Adrenal gland (tissue), 12 donors: ENCODE measurements around the gene APLP1. TPM values are rescaled to one million over a fixed set of nuclear protein-coding genes. Genes with fewer than 3 reads are reported as not detected.
"Not testable (repeated sequence)": the region's sequence is repeated elsewhere in the genome, so short reads cannot be mapped to it uniquely, and the experiment has no call there.

Experiments
- DNase-seq, 7 donors: peaks; one replicate each; pipeline ENCODE4 v3.0.0-alpha.2; 2019 to 2020
- H3K27ac ChIP-seq, 5 donors: fragments of 200-600 bp; sonication (generic) in 4 of 5; 1 replicate in 3 of 5; 2 replicates in 2 of 5; pipeline versions ENCODE4 v1.5.1 to v1.8.0; 2016 to 2020; ENCODE audit warnings: mild to moderate bottlenecking in 1 of 5
- H3K27me3 ChIP-seq: fragments of 200-600 bp; 2 replicates; pipeline ENCODE4 v1.8.0; 2021
- H3K36me3 ChIP-seq, 2 donors: fragments of 200-600 bp; replicated peaks in 1 of 2; 1 replicate in 1 of 2; 2 replicates in 1 of 2; pipeline versions ENCODE4 v1.5.1 to v1.8.0; 2018 to 2022
- H3K4me1 ChIP-seq, 2 donors: fragments of 200-600 bp; replicated peaks in 1 of 2; 1 replicate in 1 of 2; 2 replicates in 1 of 2; pipeline versions ENCODE4 v1.5.1 to v1.8.0; 2018 to 2021
- H3K4me3 ChIP-seq, 4 donors: fragments of 200-600 bp; sonication (generic) in 3 of 4; one replicate each; pipeline ENCODE4 v1.5.1; 2016 to 2018
- H3K9me3 ChIP-seq, 3 donors: fragments of 200-600 bp; sonication (generic) in 1 of 3; replicated peaks in 1 of 3; 1 replicate in 2 of 3; 2 replicates in 1 of 3; pipeline versions ENCODE4 v1.5.1 to v1.8.0; 2016 to 2021
- CTCF ChIP-seq, 6 experiments: fragments of 450-650 bp in 4 of 6; fragments of 200-600 bp in 2 of 6; sonication (generic) in 1 of 6; IDR thresholded peaks; 1 replicate in 5 of 6; 2 replicates in 1 of 6; pipeline versions ENCODE4 v1.5.1 to v1.8.0; 2016 to 2021; ENCODE audit warnings: antibody characterized with exemption in 6 of 6, mild to moderate bottlenecking in 2 of 6, moderate library complexity in 1 of 6
- POLR2A ChIP-seq, 2 donors: fragments of 450-650 bp; IDR thresholded peaks; one replicate each; pipeline ENCODE4 v1.6.1; 2017; ENCODE audit warnings: antibody characterized with exemption in 2 of 2, mild to moderate bottlenecking in 2 of 2, moderate library complexity in 1 of 2
- WGBS, 4 donors: extraction: QIAGEN DNeasy Blood & Tissue Kit in 2 of 4; methylation state at CpG; one replicate each; pipeline versions ENCODE4 v1.1.5 to v1.1.7; 2013 to 2017; 5-methylcytosine and 5-hydroxymethylcytosine counted together
- intact Hi-C, 2 donors: fragments of 100-400 bp; cut with DNase I; formaldehyde crosslinking; loops; one replicate each; pipeline versions ENCODE4 v1.14.1 to v1.15.0; 2022 to 2023
- polyA plus RNA-seq, 3 donors: library from polyadenylated mRNA; stranded (reverse); fragments of 200-250 nt in 2 of 3; fragments of 350-450 nt in 1 of 3; fragmentation: Illumina TruSeq in 1 of 3; extraction: RNeasy Lipid Tissue Mini Kit (QIAGEN cat#74804) in 1 of 3; gene quantifications; one replicate each; pipeline ENCODE4 v1.2.3, GENCODE V29; 2013 to 2014
- total RNA-seq, 9 donors: library from RNA; depleted of rRNA in 4 of 9; stranded (reverse); fragments of >200 nt in 4 of 9; fragments of 120-200 nt in 1 of 9; fragmentation: NEBNext Ultra II Directional in 1 of 9; extraction: Animal tissue kit (Norgen Biotek cat#: 25700) in 1 of 9; gene quantifications; one replicate each; pipeline versions ENCODE4 v1.1.0 to v1.2.4, GENCODE V29; 2013 to 2023
- donor health status: healthy with polysubstance abuse.
- donor health status: Bipolar disorder and iron deficiency.
- donor health status: DM: yes; HTN: yes; CAD: no.
- donor health status: DM: no; HTN: no; CAD: no.
- donor health status: DM: no; HTN: no; CAD: no.
- donor health status: DM: yes; HTN: yes; CAD: no.

Gene APLP1
- total and polyA plus RNA-seq, 12 donors: 1.0 to 278 (median 31.0) TPM

- H3K27me3 ChIP-seq: no peaks in the 10 kb centered on the region
- intact Hi-C loops: loop anchor here in 1 of 2 donors (5.0 kb wide), 1 partner anchor 48 kb away; the partner anchor contains the start of gene LRFN3
- H3K9me3 ChIP-seq: no peaks in the 10 kb centered on the region
- H3K4me1 ChIP-seq: no peaks in the 10 kb centered on the region
- DNase-seq: no peak
- 94 to 97% (median 94%) methylated on average over 10 to 18 of the region's 18 CpGs for WGBS, 4 donors
- peaks cover 0 to 58% of the 10 kb centered on the region in 2 donors for H3K36me3 ChIP-seq
- H3K4me3 ChIP-seq: no peak overlapping the region
- H3K27ac ChIP-seq: no peak overlapping the region
- TF ChIP-seq POLR2A (IDR thresholded peaks at IDR 0.05): no peak
- TF ChIP-seq CTCF (IDR thresholded peaks at IDR 0.05): no peak
Measured at GRCh38 chr19:35889370-35890112, 21.2 kb downstream of the APLP1 start.

- DNase-seq: no peak
- Histone ChIP-seq H3K36me3 (peaks cover 0 to 64% of the 10 kb centered on the region in 2 donors), H3K4me3 (no peak overlapping the region), H3K27me3 (no peaks in the 10 kb centered on the region), H3K27ac (no peak overlapping the region), H3K9me3 (no peaks in the 10 kb centered on the region), H3K4me1 (no peaks in the 10 kb centered on the region)
- intact Hi-C loops: no loop called here
- TF ChIP-seq POLR2A (IDR thresholded peaks at IDR 0.05) (no peak), CTCF (IDR thresholded peaks at IDR 0.05) (no peak)
- WGBS, 4 donors: 87 to 96% (median 91%) methylated on average over 11 to 13 of the region's 13 CpGs
Measured at GRCh38 chr19:35890113-35890650, 21.8 kb downstream of the APLP1 start.

GRCh38 chr19:35891819-35892218, 23.4 kb downstream of the APLP1 start:
- H3K27ac ChIP-seq, H3K27me3 ChIP-seq, H3K4me1 ChIP-seq, H3K9me3 ChIP-seq, H3K4me3 ChIP-seq, DNase-seq, intact Hi-C loops: not testable (repeated sequence)
- peaks cover 0 to 80% of the 10 kb centered on the region in 2 donors for H3K36me3 ChIP-seq
- 90 to 100% (median 94%) methylated on average over 3 of the region's 3 CpGs for WGBS, 4 donors

GRCh38 chr19:35894342-35894741, 26.0 kb downstream of the APLP1 start:
- WGBS, 4 donors: 97 to 100% (median 99%) methylated on average over 2 of the region's 2 CpGs
- Histone ChIP-seq H3K36me3 (peaks cover 0 to 64% of the 10 kb centered on the region in 2 donors), H3K27ac (no peak overlapping the region), H3K27me3 (no peaks in the 10 kb centered on the region), H3K4me3 (no peak overlapping the region), H3K9me3 (no peaks in the 10 kb centered on the region), H3K4me1 (peaks cover 6 to 9% of the 10 kb centered on the region in 2 donors)
- intact Hi-C loops: no loop called here
- DNase-seq: no peak
- no peak for TF ChIP-seq POLR2A (IDR thresholded peaks at IDR 0.05)
- TF ChIP-seq CTCF (IDR thresholded peaks at IDR 0.05): no peak
